K562 (cell line): ENCODE measurements around the gene RNF115. TPM values are rescaled to one million over a fixed set of nuclear protein-coding genes. Genes with fewer than 3 reads are reported as not detected.
A peak's percentile ranks its signal among the peaks of the same experiment; 100 is the strongest.

Source experiments
- BDP1 ChIP-seq: IDR thresholded peaks from 3 replicates; pipeline ENCODE4 v1.6.1; 2011; ENCODE audit not compliant: insufficient read length, insufficient read depth
- CBFA2T2 ChIP-seq: fragments of 450-650 bp; conservative IDR thresholded peaks from 2 replicates; pipeline ENCODE4 v1.6.1; 2017; ENCODE audit warnings: mild to moderate bottlenecking
- E2F3 ChIP-seq: fragments of 250-450 bp; sonication (Bioruptor Pico); IDR thresholded peaks from 2 replicates; pipeline ENCODE4 v1.4.0; 2020; ENCODE audit warnings: mild to moderate bottlenecking
- E4F1 ChIP-seq: fragments of 250-450 bp; sonication (Bioruptor Pico); IDR thresholded peaks from 2 replicates; pipeline ENCODE4 v1.5.0; 2021; ENCODE audit warnings: mild to moderate bottlenecking, borderline replicate concordance
- ETS1 ChIP-seq: conservative IDR thresholded peaks from 2 replicates; pipeline ENCODE4 v1.6.1; 2011; ENCODE audit warnings: low read depth, mild to moderate bottlenecking, low read length; ENCODE audit not compliant: control insufficient read depth
- FOXA3 ChIP-seq, 2 experiments: fragments of 450-650 bp in 1 of 2; sonication (generic) in 1 of 2; formaldehyde crosslinking; IDR thresholded peaks in 1 of 2; conservative IDR thresholded peaks in 1 of 2; 2 replicates each; pipeline versions ENCODE4 v1.4.0 to v1.8.0; 2020 to 2022; ENCODE audit warnings: mild to moderate bottlenecking in 2 of 2, missing genetic modification reagents in 1 of 2
- RAD21 ChIP-seq, 2 experiments: fragments of 250-450 bp in 1 of 2; fragments of 450-650 bp in 1 of 2; sonication (Bioruptor Pico) in 1 of 2; formaldehyde crosslinking in 1 of 2; IDR thresholded peaks in 1 of 2; conservative IDR thresholded peaks in 1 of 2; 2 replicates each; pipeline versions ENCODE4 v1.4.0 to v1.8.0; 2020 to 2022; ENCODE audit warnings: mild to moderate bottlenecking in 2 of 2, moderate library complexity in 1 of 2
- STAT5B ChIP-seq: fragments of 250-450 bp; sonication (Bioruptor Pico); IDR thresholded peaks from 2 replicates; pipeline ENCODE4 v1.8.0; 2021; ENCODE audit warnings: mild to moderate bottlenecking, inconsistent platforms
- WHSC1 ChIP-seq: IDR thresholded peaks from one replicate; pipeline ENCODE4 v1.6.1; 2012; ENCODE audit warnings: low read length, control low read depth, inconsistent platforms
- ZNF384 ChIP-seq: IDR thresholded peaks from 2 replicates; pipeline ENCODE4 v1.6.1; 2012; ENCODE audit warnings: low read depth, low read length, improper control_type of control experiment
- polyA plus RNA-seq, 8 experiments: library from polyadenylated mRNA; depleted of rRNA in 4 of 8; stranded (reverse) in 5 of 8; unstranded in 3 of 8; fragments of >200 nt; fragmentation: Nextera tagmentation in 2 of 8; fragmentation: Illumina TruSeq in 1 of 8; extraction: Ambion mirVana in 2 of 8; extraction: Trizol in 1 of 8; gene quantifications; 2 replicates each; pipeline versions ENCODE4 v1.2.1 to v1.2.3, GENCODE V29; 2011 to 2014; ENCODE audit warnings: inconsistent platforms in 1 of 8, missing spikeins in 1 of 8
- total RNA-seq, 7 experiments: library from RNA; depleted of rRNA in 6 of 7; stranded (reverse); fragments of >200 nt in 6 of 7; fragmentation: Illumina TruSeq in 2 of 7; extraction: Trizol in 2 of 7; gene quantifications; 2 replicates each; pipeline versions ENCODE4 v1.2.1 to v1.2.3, GENCODE V29; 2011 to 2021; ENCODE audit warnings: low replicate concordance in 1 of 7
- TF ChIP-seq, protein P1 (sequence below), 2 experiments: IDR thresholded peaks; 2 replicates each; pipeline ENCODE4 v1.6.1; 2011; ENCODE audit warnings: borderline replicate concordance in 1 of 2, control low read depth in 1 of 2, low read depth in 1 of 2, low read length in 1 of 2, mild to moderate bottlenecking in 1 of 2, mixed read lengths in 1 of 2, moderate library complexity in 1 of 2; ENCODE audit not compliant: insufficient read depth in 1 of 2, insufficient read length in 1 of 2, poor library complexity in 1 of 2, severe bottlenecking in 1 of 2; ENCODE audit errors: extremely low read depth in 1 of 2
- TF ChIP-seq, protein P2 (sequence below): sonication (generic); formaldehyde crosslinking; IDR thresholded peaks from 2 replicates; pipeline ENCODE4 v1.8.1; 2023; ENCODE audit warnings: mild to moderate bottlenecking, missing genetic modification reagents, moderate library complexity
- TF ChIP-seq, protein P3 (sequence below): fragments of 250-450 bp; sonication (Bioruptor Pico); IDR thresholded peaks from 2 replicates; pipeline ENCODE4 v1.5.0; 2022; ENCODE audit warnings: mild to moderate bottlenecking
- TF ChIP-seq, protein P4 (sequence below): fragments of 450-650 bp; IDR thresholded peaks from 2 replicates; pipeline ENCODE4 v1.6.1; 2017; ENCODE audit warnings: mild to moderate bottlenecking, moderate library complexity

The RNF115 gene
- total and polyA plus RNA-seq, 9 of the 15 experiments (the other 6 are each of a cell fraction or from before 2014, with no cell fraction given): 1.9 to 14.3 (median 9.5) TPM

DNA sequence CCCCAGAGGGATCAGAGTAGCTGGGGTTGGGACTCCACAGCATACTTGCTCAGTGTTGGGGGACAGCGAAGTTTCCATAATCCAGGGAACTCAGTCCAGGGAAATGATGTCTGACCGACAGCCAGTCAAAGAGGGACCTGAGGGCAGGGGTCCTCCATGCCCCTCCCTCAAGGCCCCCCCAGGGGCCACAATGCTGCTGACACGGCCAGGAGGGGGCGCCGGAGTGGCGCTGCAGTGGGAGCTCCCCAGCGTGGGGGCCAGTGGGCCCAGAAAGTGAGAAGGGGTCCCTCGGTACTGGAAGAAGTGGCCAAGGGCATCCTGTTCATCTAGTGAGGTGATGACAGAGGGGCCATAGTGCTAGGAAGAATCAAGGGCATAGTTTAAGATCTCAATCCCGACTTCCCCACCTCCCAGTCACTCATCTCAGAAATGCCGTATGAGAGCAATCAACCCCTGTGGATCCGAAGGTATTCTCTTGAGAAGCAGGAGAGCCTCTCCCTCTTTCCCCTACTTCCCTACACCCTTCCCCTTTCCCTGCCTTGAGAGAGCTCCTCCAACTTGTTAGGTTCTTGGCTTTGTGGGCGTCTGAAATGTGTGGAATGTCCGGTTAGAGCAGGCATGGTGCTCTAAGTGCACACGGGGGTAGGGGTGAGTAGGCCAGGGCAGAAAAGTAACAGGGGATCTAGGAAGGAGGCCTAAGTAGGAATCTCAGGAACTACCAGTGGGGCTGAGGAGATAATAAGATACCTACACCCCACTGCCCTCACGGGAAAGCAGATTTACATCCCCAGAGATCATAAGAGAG is 25.7 kb upstream of the RNF115 start (continued):
- TF ChIP-seq WHSC1: no peak
- TF ChIP-seq ZNF384: no peak
- TF ChIP-seq, protein P1, sequence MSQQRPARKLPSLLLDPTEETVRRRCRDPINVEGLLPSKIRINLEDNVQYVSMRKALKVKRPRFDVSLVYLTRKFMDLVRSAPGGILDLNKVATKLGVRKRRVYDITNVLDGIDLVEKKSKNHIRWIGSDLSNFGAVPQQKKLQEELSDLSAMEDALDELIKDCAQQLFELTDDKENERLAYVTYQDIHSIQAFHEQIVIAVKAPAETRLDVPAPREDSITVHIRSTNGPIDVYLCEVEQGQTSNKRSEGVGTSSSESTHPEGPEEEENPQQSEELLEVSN (IDR thresholded peaks at IDR 0.05; ENCODE audit: borderline replicate concordance in 1 of 2, extremely low read depth in 1 of 2, insufficient read depth in 1 of 2, insufficient read length in 1 of 2, low read depth in 1 of 2, low read length in 1 of 2, poor library complexity in 1 of 2, severe bottlenecking in 1 of 2): no peak
- no peak for TF ChIP-seq CBFA2T2
- TF ChIP-seq RAD21 (CRISPR knock-in tag; conservative IDR thresholded peaks at IDR 0.05 in 1 of 2, IDR thresholded peaks at IDR 0.05 in 1 of 2): peak; percentile 29 to 64
- TF ChIP-seq E4F1 (CRISPR knock-in tag): no peak
- no peak for TF ChIP-seq FOXA3 (CRISPR knock-in tag; conservative IDR thresholded peaks at IDR 0.05 in 1 of 2, IDR thresholded peaks at IDR 0.05 in 1 of 2)
- TF ChIP-seq, protein P2, sequence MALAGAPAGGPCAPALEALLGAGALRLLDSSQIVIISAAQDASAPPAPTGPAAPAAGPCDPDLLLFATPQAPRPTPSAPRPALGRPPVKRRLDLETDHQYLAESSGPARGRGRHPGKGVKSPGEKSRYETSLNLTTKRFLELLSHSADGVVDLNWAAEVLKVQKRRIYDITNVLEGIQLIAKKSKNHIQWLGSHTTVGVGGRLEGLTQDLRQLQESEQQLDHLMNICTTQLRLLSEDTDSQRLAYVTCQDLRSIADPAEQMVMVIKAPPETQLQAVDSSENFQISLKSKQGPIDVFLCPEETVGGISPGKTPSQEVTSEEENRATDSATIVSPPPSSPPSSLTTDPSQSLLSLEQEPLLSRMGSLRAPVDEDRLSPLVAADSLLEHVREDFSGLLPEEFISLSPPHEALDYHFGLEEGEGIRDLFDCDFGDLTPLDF: no peak
- no peak for TF ChIP-seq E2F3 (CRISPR knock-in tag)
- TF ChIP-seq BDP1: no peak
- TF ChIP-seq, protein P3, sequence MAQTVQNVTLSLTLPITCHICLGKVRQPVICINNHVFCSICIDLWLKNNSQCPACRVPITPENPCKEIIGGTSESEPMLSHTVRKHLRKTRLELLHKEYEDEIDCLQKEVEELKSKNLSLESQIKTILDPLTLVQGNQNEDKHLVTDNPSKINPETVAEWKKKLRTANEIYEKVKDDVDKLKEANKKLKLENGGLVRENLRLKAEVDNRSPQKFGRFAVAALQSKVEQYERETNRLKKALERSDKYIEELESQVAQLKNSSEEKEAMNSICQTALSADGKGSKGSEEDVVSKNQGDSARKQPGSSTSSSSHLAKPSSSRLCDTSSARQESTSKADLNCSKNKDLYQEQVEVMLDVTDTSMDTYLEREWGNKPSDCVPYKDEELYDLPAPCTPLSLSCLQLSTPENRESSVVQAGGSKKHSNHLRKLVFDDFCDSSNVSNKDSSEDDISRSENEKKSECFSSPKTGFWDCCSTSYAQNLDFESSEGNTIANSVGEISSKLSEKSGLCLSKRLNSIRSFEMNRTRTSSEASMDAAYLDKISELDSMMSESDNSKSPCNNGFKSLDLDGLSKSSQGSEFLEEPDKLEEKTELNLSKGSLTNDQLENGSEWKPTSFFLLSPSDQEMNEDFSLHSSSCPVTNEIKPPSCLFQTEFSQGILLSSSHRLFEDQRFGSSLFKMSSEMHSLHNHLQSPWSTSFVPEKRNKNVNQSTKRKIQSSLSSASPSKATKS (CRISPR knock-in tag): no peak
- TF ChIP-seq STAT5B (CRISPR knock-in tag): no peak
- TF ChIP-seq ETS1: no peak
- TF ChIP-seq, protein P4, sequence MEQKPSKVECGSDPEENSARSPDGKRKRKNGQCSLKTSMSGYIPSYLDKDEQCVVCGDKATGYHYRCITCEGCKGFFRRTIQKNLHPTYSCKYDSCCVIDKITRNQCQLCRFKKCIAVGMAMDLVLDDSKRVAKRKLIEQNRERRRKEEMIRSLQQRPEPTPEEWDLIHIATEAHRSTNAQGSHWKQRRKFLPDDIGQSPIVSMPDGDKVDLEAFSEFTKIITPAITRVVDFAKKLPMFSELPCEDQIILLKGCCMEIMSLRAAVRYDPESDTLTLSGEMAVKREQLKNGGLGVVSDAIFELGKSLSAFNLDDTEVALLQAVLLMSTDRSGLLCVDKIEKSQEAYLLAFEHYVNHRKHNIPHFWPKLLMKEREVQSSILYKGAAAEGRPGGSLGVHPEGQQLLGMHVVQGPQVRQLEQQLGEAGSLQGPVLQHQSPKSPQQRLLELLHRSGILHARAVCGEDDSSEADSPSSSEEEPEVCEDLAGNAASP: no peak
